HG03064 (cell line): Measurements from ENCODE around the gene FUT3.
"Not testable (repeated sequence)": the region's sequence is repeated elsewhere in the genome, so short reads cannot be mapped to it uniquely, and the experiment has no call there.

Experiments
- ATAC-seq: cut with Tn5 transposase; IDR thresholded peaks from one replicate; pipeline ENCODE4 v1.9.1; 2021; ENCODE audit warnings: low read depth; ENCODE audit not compliant: unreplicated experiment

The FUT3 gene

GRCh38 chr19:5850189-5850588, 1.1 kb downstream of the FUT3 start:
- no peak for ATAC-seq

GRCh38 chr19:5848621-5849020, 2.6 kb downstream of the FUT3 start:
- not testable (repeated sequence) for ATAC-seq

GRCh38 chr19:5847846-5848245, 3.4 kb downstream of the FUT3 start:
- ATAC-seq, result not testable (repeated sequence)

GRCh38 chr19:5844456-5845433, 6.5 kb downstream of the FUT3 start:
- no peak for ATAC-seq

GRCh38 chr19:5843295-5843927, 7.8 kb downstream of the FUT3 start:
- ATAC-seq, result no peak

- not testable (repeated sequence) for ATAC-seq
Measured at GRCh38 chr19:5841735-5842111, 9.5 kb downstream of the FUT3 start.

- no peak for ATAC-seq
Measured at GRCh38 chr19:5839065-5840017, 11.9 kb downstream of the FUT3 start, which contains the start of gene FUT6. FUT6 (minus strand) TSS chr19:5839702; CDS start chr19:5832567, 7,135 bp downstream.

- ATAC-seq, result no peak
Measured at GRCh38 chr19:5838353-5839064, 12.7 kb downstream of the FUT3 start.

GRCh38 chr19:5837761-5838352, 13.4 kb downstream of the FUT3 start:
- no peak for ATAC-seq

- ATAC-seq, result no peak
Measured at GRCh38 chr19:5832527-5833216, 18.6 kb downstream of the FUT3 start.

GRCh38 chr19:5832061-5832460, 19.2 kb downstream of the FUT3 start:
- ATAC-seq, result no peak

GRCh38 chr19:5831159-5831558, 20.1 kb downstream of the FUT3 start:
- ATAC-seq, result no peak

- no peak for ATAC-seq
Measured at GRCh38 chr19:5829567-5830310, 21.5 kb downstream of the FUT3 start.

- ATAC-seq, result peak; percentile 5
Measured at GRCh38 chr19:5828661-5829566, 22.3 kb downstream of the FUT3 start.

GRCh38 chr19:5827891-5828660, 23.2 kb downstream of the FUT3 start:
- ATAC-seq, result peak; percentile 47

- no peak for ATAC-seq
Measured at GRCh38 chr19:5827342-5827890, 23.8 kb downstream of the FUT3 start.
